HS-27A (cell line): Measurements from ENCODE around the gene UBE2O.

Experiments used
- DNase-seq: peaks from one replicate; pipeline ENCODE4 v3.0.0-alpha.2; 2012; ENCODE audit warnings: low read depth, missing footprints

UBE2O gene

GRCh38 chr17:76484228-76484725 lies 31.3 kb upstream of the UBE2O start:
- DNase-seq = no peak

GRCh38 chr17:76481071-76481655 lies 28.2 kb upstream of the UBE2O start:
- DNase-seq = no peak

- no peak for DNase-seq
Observed at GRCh38 chr17:76480632-76481031, 27.7 kb upstream of the UBE2O start.

GRCh38 chr17:76479515-76480060 lies 26.6 kb upstream of the UBE2O start:
- DNase-seq = no peak

- DNase-seq = no peak
Observed at GRCh38 chr17:76478730-76479514, 26.0 kb upstream of the UBE2O start.

- DNase-seq = no peak
Observed at GRCh38 chr17:76478097-76478496, 25.1 kb upstream of the UBE2O start.

GRCh38 chr17:76477576-76477975 lies 24.6 kb upstream of the UBE2O start:
- DNase-seq = no peak

- DNase-seq = no peak
Observed at GRCh38 chr17:76476736-76477135, 23.8 kb upstream of the UBE2O start.

GRCh38 chr17:76475302-76475701 lies 22.4 kb upstream of the UBE2O start:
- no peak for DNase-seq

GRCh38 chr17:76474894-76475293 lies 21.9 kb upstream of the UBE2O start:
- DNase-seq = no peak

- no peak for DNase-seq
Observed at GRCh38 chr17:76474238-76474637, 21.3 kb upstream of the UBE2O start.

- DNase-seq = no peak
Observed at GRCh38 chr17:76473541-76473985, 20.6 kb upstream of the UBE2O start.

- no peak for DNase-seq
Observed at GRCh38 chr17:76472726-76473125, 19.8 kb upstream of the UBE2O start.

GRCh38 chr17:76472258-76472645 lies 19.3 kb upstream of the UBE2O start:
- no peak for DNase-seq

GRCh38 chr17:76471498-76472257 lies 18.7 kb upstream of the UBE2O start:
- no peak for DNase-seq

GRCh38 chr17:76469991-76470739 lies 17.2 kb upstream of the UBE2O start:
- DNase-seq = no peak

- DNase-seq = no peak
Observed at GRCh38 chr17:76469076-76469990, 16.4 kb upstream of the UBE2O start.

- no peak for DNase-seq
Observed at GRCh38 chr17:76468634-76469010, 15.7 kb upstream of the UBE2O start.

GRCh38 chr17:76467809-76468633 lies 15.1 kb upstream of the UBE2O start:
- DNase-seq = no peak

- no peak for DNase-seq
Observed at GRCh38 chr17:76467366-76467765, 14.4 kb upstream of the UBE2O start, which contains the start of gene AANAT. AANAT (plus strand) TSS chr17:76467603; CDS start chr17:76468747, 1,144 bp downstream.
